Peyer's patch (tissue), 4 donors: ENCODE measurements around the gene NRBF2.

ENCODE experiments used
- POLR2A ChIP-seq, 2 donors: fragments of 450-650 bp; IDR thresholded peaks; one replicate each; pipeline ENCODE4 v1.5.1; 2017; ENCODE audit warnings: antibody characterized with exemption in 2 of 2, mild to moderate bottlenecking in 2 of 2, moderate library complexity in 2 of 2
- TF ChIP-seq, protein P1 (sequence below), 6 experiments: fragments of 450-650 bp in 4 of 6; fragments of 200-600 bp in 2 of 6; sonication (generic) in 1 of 6; IDR thresholded peaks; one replicate each; pipeline ENCODE4 v1.5.1; 2017 to 2019; ENCODE audit warnings: antibody characterized with exemption in 6 of 6, mild to moderate bottlenecking in 3 of 6, moderate library complexity in 1 of 6

GRCh38 chr10:63099734-63100133 lies 33.4 kb upstream of the NRBF2 start:
- TF ChIP-seq, protein P1, sequence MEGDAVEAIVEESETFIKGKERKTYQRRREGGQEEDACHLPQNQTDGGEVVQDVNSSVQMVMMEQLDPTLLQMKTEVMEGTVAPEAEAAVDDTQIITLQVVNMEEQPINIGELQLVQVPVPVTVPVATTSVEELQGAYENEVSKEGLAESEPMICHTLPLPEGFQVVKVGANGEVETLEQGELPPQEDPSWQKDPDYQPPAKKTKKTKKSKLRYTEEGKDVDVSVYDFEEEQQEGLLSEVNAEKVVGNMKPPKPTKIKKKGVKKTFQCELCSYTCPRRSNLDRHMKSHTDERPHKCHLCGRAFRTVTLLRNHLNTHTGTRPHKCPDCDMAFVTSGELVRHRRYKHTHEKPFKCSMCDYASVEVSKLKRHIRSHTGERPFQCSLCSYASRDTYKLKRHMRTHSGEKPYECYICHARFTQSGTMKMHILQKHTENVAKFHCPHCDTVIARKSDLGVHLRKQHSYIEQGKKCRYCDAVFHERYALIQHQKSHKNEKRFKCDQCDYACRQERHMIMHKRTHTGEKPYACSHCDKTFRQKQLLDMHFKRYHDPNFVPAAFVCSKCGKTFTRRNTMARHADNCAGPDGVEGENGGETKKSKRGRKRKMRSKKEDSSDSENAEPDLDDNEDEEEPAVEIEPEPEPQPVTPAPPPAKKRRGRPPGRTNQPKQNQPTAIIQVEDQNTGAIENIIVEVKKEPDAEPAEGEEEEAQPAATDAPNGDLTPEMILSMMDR (IDR thresholded peaks at IDR 0.05), result no peak
- no peak for TF ChIP-seq POLR2A (IDR thresholded peaks at IDR 0.05)
